ENCODE measurements around the gene RTN4. TPM values are rescaled to one million over a fixed set of nuclear protein-coding genes. Genes with fewer than 3 reads are reported as not detected.

RTN4 gene
- total RNA-seq, 4 donors from 2014 or later = 95.8 to 179 (median 129) TPM

- no peaks in the 10 kb centered on the region for H3K27me3 ChIP-seq
- H3K4me3 ChIP-seq = no peak overlapping the region
- no peak for DNase-seq
- WGBS, 2 donors = 78 to 88% methylated on average over 2 of the region's 2 CpGs
- no peak for TF ChIP-seq POLR2A (IDR thresholded peaks at IDR 0.05)
- TF ChIP-seq, protein P1, sequence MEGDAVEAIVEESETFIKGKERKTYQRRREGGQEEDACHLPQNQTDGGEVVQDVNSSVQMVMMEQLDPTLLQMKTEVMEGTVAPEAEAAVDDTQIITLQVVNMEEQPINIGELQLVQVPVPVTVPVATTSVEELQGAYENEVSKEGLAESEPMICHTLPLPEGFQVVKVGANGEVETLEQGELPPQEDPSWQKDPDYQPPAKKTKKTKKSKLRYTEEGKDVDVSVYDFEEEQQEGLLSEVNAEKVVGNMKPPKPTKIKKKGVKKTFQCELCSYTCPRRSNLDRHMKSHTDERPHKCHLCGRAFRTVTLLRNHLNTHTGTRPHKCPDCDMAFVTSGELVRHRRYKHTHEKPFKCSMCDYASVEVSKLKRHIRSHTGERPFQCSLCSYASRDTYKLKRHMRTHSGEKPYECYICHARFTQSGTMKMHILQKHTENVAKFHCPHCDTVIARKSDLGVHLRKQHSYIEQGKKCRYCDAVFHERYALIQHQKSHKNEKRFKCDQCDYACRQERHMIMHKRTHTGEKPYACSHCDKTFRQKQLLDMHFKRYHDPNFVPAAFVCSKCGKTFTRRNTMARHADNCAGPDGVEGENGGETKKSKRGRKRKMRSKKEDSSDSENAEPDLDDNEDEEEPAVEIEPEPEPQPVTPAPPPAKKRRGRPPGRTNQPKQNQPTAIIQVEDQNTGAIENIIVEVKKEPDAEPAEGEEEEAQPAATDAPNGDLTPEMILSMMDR (IDR thresholded peaks at IDR 0.05) = no peak
- intact Hi-C loops (cut with DNase I) = no loop called here
- H3K36me3 ChIP-seq = no peaks in the 10 kb centered on the region
- H3K9me3 ChIP-seq = peaks cover 0 to 4% (median 0%) of the 10 kb centered on the region in 3 donors
- H3K4me1 ChIP-seq = peaks cover 0 to 42% (median 10%) of the 10 kb centered on the region in 3 donors
- no peak overlapping the region for H3K27ac ChIP-seq
Measured at GRCh38 chr2:55035716-55036115, 14.5 kb downstream of the RTN4 start.

DNA sequence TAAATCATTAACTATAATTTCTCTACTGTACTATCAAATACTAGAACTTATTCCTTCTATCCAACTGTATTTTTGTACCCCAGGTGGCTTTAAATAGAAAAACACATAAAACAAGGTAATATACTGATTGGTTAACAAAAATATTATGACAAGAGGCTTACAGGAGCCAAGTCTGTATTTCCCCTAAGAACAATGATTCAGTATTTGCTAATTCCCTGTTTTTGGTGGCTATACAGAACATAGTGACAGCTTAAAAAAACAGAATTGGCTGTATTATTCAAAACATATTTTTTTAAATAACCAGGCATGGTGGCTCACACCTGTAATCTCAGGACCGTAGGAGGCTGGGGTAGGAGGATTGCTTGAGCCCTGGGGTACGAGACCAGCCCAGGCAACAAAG lies 16.3 kb downstream of the RTN4 start:
- no peak for TF ChIP-seq POLR2A (IDR thresholded peaks at IDR 0.05)
- TF ChIP-seq, protein P1 (IDR thresholded peaks at IDR 0.05) = no peak
- Histone ChIP-seq H3K27ac (no peak overlapping the region), H3K4me1 (peaks cover 0 to 54% (median 13%) of the 10 kb centered on the region in 3 donors), H3K27me3 (no peaks in the 10 kb centered on the region), H3K36me3 (no peaks in the 10 kb centered on the region), H3K9me3 (peaks cover 0 to 4% (median 0%) of the 10 kb centered on the region in 3 donors), H3K4me3 (no peak overlapping the region)
- no peak for DNase-seq
- WGBS, 2 donors = 84 to 97% methylated on average over 2 of the region's 2 CpGs
- intact Hi-C loops (cut with DNase I) = no loop called here

DNA sequence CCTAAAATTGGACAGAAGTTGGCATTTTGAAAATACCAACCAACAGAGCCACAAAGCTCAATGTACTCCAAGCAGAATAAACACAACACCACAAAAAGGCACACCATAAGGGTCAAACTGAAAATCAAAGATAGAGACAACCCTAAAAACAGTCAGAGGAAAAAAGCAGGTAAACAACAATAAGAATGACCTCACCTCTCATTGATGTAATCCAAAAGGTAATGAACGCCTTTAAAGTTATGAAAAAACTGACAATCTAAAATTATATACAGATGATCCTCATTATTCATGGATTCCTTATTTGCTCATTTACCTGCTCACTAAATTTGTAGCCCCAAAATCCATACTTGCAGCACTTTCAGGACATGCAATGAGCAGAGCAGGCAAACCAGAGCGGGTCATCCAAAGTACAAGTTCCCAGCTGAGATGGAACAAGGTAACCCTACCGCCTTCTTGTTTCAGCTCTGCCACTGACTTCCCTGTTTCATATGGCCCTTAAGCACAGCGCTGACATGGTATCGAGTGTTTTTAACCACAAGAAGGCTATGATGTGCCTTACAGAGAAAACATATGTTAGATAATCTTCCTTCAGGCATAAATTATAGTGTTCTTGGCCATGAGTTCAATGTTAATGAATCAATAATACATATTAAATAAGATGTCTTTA lies 17.0 kb downstream of the RTN4 start:
- Histone ChIP-seq H3K9me3 (peaks cover 0 to 4% (median 0%) of the 10 kb centered on the region in 3 donors), H3K27me3 (no peaks in the 10 kb centered on the region), H3K27ac (no peak overlapping the region), H3K4me1 (peaks cover 0 to 61% (median 13%) of the 10 kb centered on the region in 3 donors), H3K4me3 (no peak overlapping the region), H3K36me3 (no peaks in the 10 kb centered on the region)
- WGBS, 2 donors = 74 to 89% methylated on average over 5 of the region's 5 CpGs
- TF ChIP-seq, protein P1 (IDR thresholded peaks at IDR 0.05) = no peak
- TF ChIP-seq POLR2A (IDR thresholded peaks at IDR 0.05) = no peak
- DNase-seq = no peak
- intact Hi-C loops (cut with DNase I) = no loop called here

DNA sequence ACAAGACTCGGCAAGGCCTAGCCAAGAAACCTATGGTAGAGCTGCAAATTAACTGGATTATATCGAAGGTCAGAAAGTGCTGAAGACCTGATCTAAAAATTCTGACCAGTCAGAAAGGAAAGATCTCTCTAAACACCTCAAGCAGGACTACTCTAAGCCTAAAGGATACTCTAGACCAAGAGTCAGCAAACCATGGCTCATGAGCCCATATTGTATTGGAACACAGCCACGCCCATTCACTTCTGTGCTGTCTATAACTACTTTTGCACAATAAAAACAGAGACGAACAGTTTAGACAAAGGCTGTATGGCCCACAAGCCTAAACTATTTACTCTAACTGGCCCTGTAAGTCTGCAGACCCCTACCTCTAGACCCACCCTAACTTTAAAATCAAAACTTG lies 18.7 kb downstream of the RTN4 start:
- peaks cover 0 to 4% (median 0%) of the 10 kb centered on the region in 3 donors for H3K9me3 ChIP-seq
- DNase-seq = no peak
- H3K4me1 ChIP-seq = peaks cover 0 to 78% (median 24%) of the 10 kb centered on the region in 3 donors
- intact Hi-C loops (cut with DNase I) = no loop called here
- H3K36me3 ChIP-seq = no peaks in the 10 kb centered on the region
- H3K27me3 ChIP-seq = no peaks in the 10 kb centered on the region
- TF ChIP-seq POLR2A (IDR thresholded peaks at IDR 0.05) = no peak
- TF ChIP-seq, protein P1 (IDR thresholded peaks at IDR 0.05) = no peak
- no peak overlapping the region for H3K4me3 ChIP-seq
- WGBS, 2 donors = 70 to 87% methylated on average over 4 of the region's 4 CpGs
- H3K27ac ChIP-seq = no peak overlapping the region

- WGBS, 2 donors = 76 to 87% methylated on average over 3 of the region's 3 CpGs
- Histone ChIP-seq H3K4me3 (no peak overlapping the region), H3K36me3 (no peaks in the 10 kb centered on the region), H3K27ac (no peak overlapping the region), H3K9me3 (no peaks in the 10 kb centered on the region), H3K27me3 (no peaks in the 10 kb centered on the region), H3K4me1 (peaks cover 3 to 85% (median 31%) of the 10 kb centered on the region in 3 donors)
- DNase-seq = no peak
- no peak for TF ChIP-seq POLR2A (IDR thresholded peaks at IDR 0.05)
- TF ChIP-seq, protein P1 (IDR thresholded peaks at IDR 0.05) = no peak
- intact Hi-C loops (cut with DNase I) = no loop called here
Measured at GRCh38 chr2:55030766-55031165, 19.5 kb downstream of the RTN4 start.
